CD8-positive, alpha-beta memory T cell (primary cell): ENCODE data around the gene UBE2R2. TPM values are rescaled to one million over a fixed set of nuclear protein-coding genes. Genes with fewer than 3 reads are reported as not detected.
A peak's percentile ranks its signal among the peaks of the same experiment; 100 is the strongest.
"Not testable (repeated sequence)": the region's sequence is repeated elsewhere in the genome, so short reads cannot be mapped to it uniquely, and the experiment has no call there.

Experiments used
- CTCF ChIA-PET: fragments of 350-600 bp; sonication (Branson Sonifier 250); formaldehyde crosslinking; loops from one replicate; lab custom pipeline; 2021; ENCODE audit warnings: antibody characterized with exemption; lab: Charles Lee
- POLR2A ChIA-PET: fragments of 350-600 bp; sonication (Branson Sonifier 250); formaldehyde crosslinking; loops from one replicate; lab custom pipeline; 2021; ENCODE audit warnings: antibody characterized with exemption; lab: Charles Lee
- DNase-seq, 5 donors: peaks; one replicate each; pipeline versions ENCODE4 v3.0.0 to v3.0.0-alpha.2; 2020 to 2022; ENCODE audit warnings: mixed read lengths in 1 of 5
- H3K27ac ChIP-seq: one replicate; pipeline ENCODE4 v1.7.0; 2013; ENCODE audit warnings: low read depth, mild to moderate bottlenecking, low read length, moderate library complexity
- H3K27me3 ChIP-seq: 2 replicates; pipeline ENCODE4 v1.7.0; 2013; ENCODE audit warnings: low read length, mild to moderate bottlenecking; ENCODE audit not compliant: insufficient read depth, poor library complexity, severe bottlenecking
- H3K36me3 ChIP-seq: 2 replicates; pipeline ENCODE4 v1.7.0; 2013; ENCODE audit warnings: mild to moderate bottlenecking, low read length, moderate library complexity; ENCODE audit not compliant: insufficient read depth
- H3K4me1 ChIP-seq: 2 replicates; pipeline ENCODE4 v1.7.0; 2013; ENCODE audit warnings: mild to moderate bottlenecking, low read length, moderate library complexity; ENCODE audit not compliant: insufficient read depth
- H3K4me3 ChIP-seq: 2 replicates; pipeline ENCODE4 v1.7.0; 2013; ENCODE audit warnings: mild to moderate bottlenecking, low read length
- H3K9me3 ChIP-seq: 2 replicates; pipeline ENCODE4 v1.7.0; 2013; ENCODE audit warnings: mild to moderate bottlenecking, low read length
- H3K27ac Mint-ChIP-seq, 8 donors: one replicate each; pipeline ENCODE4 v1.8.0; 2020 to 2021; ENCODE audit warnings: mixed read lengths in 8 of 8, mild to moderate bottlenecking in 6 of 8, inconsistent platforms in 3 of 8, moderate library complexity in 3 of 8
- H3K27me3 Mint-ChIP-seq, 2 donors: one replicate each; pipeline ENCODE4 v1.8.0; 2020 to 2021; ENCODE audit warnings: mixed read lengths in 2 of 2, mild to moderate bottlenecking in 1 of 2, moderate library complexity in 1 of 2
- H3K36me3 Mint-ChIP-seq, 3 donors: one replicate each; pipeline ENCODE4 v1.8.0; 2020 to 2021; ENCODE audit warnings: mixed read lengths in 3 of 3, inconsistent platforms in 1 of 3, mild to moderate bottlenecking in 1 of 3
- H3K4me1 Mint-ChIP-seq, 3 donors: one replicate each; pipeline ENCODE4 v1.8.0; 2020 to 2021; ENCODE audit warnings: mixed read lengths in 3 of 3, inconsistent platforms in 1 of 3, mild to moderate bottlenecking in 1 of 3
- H3K4me3 Mint-ChIP-seq, 7 donors: one replicate each; pipeline ENCODE4 v1.8.0; 2020 to 2021; ENCODE audit warnings: mixed read lengths in 7 of 7, mild to moderate bottlenecking in 6 of 7, moderate library complexity in 4 of 7, inconsistent platforms in 2 of 7
- H3K9me3 Mint-ChIP-seq, 5 donors: one replicate each; pipeline ENCODE4 v1.8.0; 2020 to 2022; ENCODE audit warnings: mixed read lengths in 5 of 5, mild to moderate bottlenecking in 3 of 5, moderate library complexity in 2 of 5, inconsistent platforms in 1 of 5
- polyA plus RNA-seq: library from polyadenylated mRNA; unstranded; fragments of 300-500 nt; fragmentation: Illumina TruSeq; gene quantifications from one replicate; pipeline ENCODE4 v1.2.3, GENCODE V29; 2021
- total RNA-seq, 2 experiments: library from RNA; stranded (reverse); gene quantifications; one replicate each; pipeline ENCODE4 v1.2.3, GENCODE V29; 2021

Gene UBE2R2
- total and polyA plus RNA-seq, 3 experiments from 2014 or later, result 18.0 to 30.3 (median 28.8) TPM

DNA sequence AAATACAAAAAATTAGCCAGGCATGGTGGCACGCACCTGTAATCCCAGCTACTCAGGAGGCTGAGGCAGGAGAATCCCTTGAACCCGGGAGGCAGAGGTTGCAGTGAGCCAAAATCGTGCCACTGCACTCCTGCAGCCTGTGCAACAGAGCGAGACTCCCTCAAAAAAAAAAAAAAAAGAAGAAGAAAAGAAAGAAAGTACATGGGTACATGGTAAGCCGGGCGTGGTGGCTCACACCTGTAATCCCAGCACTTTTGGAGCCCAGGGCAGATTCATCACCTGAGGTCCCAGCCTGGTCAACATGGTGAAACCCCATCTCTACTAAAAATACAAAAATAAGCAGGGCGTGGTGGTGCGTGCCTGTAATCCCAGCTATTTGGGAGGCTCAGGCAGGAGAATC, 46.1 kb downstream of the UBE2R2 start:
- Mint-ChIP-seq H3K4me1 (peaks cover 29 to 52% (median 49%) of the 10 kb centered on the region in 3 donors), H3K36me3 (peaks cover 0 to 14% (median 4%) of the 10 kb centered on the region in 3 donors)
- H3K4me3 ChIP-seq, H3K36me3 ChIP-seq, H3K9me3 ChIP-seq, H3K27me3 ChIP-seq, H3K4me1 ChIP-seq, H3K4me3 Mint-ChIP-seq, DNase-seq, H3K27ac Mint-ChIP-seq, POLR2A ChIA-PET, H3K9me3 Mint-ChIP-seq, H3K27me3 Mint-ChIP-seq, H3K27ac ChIP-seq, CTCF ChIA-PET: not testable (repeated sequence)

DNA sequence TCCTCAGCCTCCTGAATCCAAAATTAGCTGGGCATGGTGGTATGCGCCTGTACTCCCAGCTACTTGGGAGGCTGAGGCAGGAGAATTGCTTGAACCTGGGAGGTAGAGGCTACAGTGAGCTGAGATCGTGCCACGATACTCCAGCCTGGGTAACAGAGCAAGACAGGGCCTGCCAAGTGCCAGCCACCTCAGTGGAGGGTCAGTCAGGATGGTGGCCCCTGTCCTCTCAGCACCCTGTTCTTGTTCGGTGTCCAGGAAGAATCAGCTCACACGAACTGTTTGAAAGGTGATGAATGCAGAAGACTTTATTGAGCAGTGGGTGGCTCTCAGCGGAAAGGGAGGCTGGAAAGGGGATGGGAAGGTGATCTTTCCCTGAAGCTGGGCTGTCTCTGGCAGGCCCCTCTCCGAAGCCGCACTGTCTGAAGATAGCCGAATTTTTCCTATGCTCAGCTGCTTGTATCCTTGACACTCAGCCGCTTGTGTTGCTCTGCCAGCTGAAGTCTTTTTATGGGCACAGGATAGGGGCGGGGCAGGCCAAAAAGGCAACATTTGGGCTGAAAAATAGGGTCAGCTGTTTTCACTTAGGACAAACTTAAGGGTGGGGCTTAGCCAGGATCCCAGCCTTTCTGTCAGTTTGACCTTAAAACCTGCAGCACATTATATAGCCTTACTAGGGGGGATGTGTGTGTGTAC, 50.9 kb downstream of the UBE2R2 start:
- no peak overlapping the region for H3K4me3 Mint-ChIP-seq
- POLR2A ChIA-PET, result no interaction called here

DNA sequence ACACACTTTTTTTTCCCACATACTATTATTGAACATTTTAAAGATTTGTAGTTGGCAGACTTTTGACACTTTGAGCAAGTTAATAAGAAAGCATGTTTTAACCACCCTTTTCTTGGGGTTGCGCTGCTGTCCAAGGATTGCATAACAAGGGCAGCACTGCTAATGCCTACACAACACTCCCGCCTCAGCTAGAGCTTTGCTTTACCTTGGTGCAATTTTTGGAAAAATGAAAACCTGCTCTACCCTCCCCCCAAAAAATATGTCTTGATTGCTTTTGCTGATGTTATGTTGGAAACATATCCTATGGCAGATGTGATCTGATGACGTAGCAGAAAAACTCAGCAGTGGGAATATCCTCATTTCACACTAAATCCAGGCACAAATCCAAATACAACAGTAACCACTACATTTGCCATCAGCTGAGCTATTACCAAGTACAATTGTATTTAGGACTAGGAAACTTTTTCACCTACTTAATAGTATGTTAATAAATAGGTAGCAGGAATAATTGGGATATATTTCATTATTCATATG, 51.5 kb downstream of the UBE2R2 start:
- DNase-seq, result no peak
- no peaks in the 10 kb centered on the region for H3K27me3 Mint-ChIP-seq
- H3K9me3 Mint-ChIP-seq, result no peaks in the 10 kb centered on the region
- ChIA-PET CTCF (no interaction called here), POLR2A (no interaction called here)
- no peak overlapping the region for H3K4me3 Mint-ChIP-seq
- H3K36me3 Mint-ChIP-seq, result peaks cover 0 to 13% (median 2%) of the 10 kb centered on the region in 3 donors
- H3K27me3 ChIP-seq, result no peaks in the 10 kb centered on the region
- H3K9me3 ChIP-seq, result no peaks in the 10 kb centered on the region
- no peak overlapping the region for H3K27ac ChIP-seq
- peaks cover 28 to 45% (median 36%) of the 10 kb centered on the region in 3 donors for H3K4me1 Mint-ChIP-seq
- H3K4me3 ChIP-seq, result no peak overlapping the region
- H3K27ac Mint-ChIP-seq, result peak overlapping the region in 1 of 8 donors; percentile 12
- H3K36me3 ChIP-seq, result no peaks in the 10 kb centered on the region
- H3K4me1 ChIP-seq, result peaks cover 8% of the 10 kb centered on the region

More for the DNA sequence above, 50.9 kb downstream of the UBE2R2 start:
- Mint-ChIP-seq H3K27me3 (no peaks in the 10 kb centered on the region), H3K36me3 (peaks cover 0 to 14% (median 2%) of the 10 kb centered on the region in 3 donors), H3K4me1 (peaks cover 28 to 45% (median 36%) of the 10 kb centered on the region in 3 donors), H3K27ac (peak overlapping the region in 2 of 8 donors; percentile 12 to 90), H3K9me3 (no peaks in the 10 kb centered on the region)
- Histone ChIP-seq H3K4me3 (no peak overlapping the region), H3K27me3 (no peaks in the 10 kb centered on the region), H3K27ac (no peak overlapping the region), H3K4me1 (peaks cover 8% of the 10 kb centered on the region), H3K9me3 (no peaks in the 10 kb centered on the region), H3K36me3 (no peaks in the 10 kb centered on the region)
- no peak for DNase-seq
- CTCF ChIA-PET, result no interaction called here

DNA sequence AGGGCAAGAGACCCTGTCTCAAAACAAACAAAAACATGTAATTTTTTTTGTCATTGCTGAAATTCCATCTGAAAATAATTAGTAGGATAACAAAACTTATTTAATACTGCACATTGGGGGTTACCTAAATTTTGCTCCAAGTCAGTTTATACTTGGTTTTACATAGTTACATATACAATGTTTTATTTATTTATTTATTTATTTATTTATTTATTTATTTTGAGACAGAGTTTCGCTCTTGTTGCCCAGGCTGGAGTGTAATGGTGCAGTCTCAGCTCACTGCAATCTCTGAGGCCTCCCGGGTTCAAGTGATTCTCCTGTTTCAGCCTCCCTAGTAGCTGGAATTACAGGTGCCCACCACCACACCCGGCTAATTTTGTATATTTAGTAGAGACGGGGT, 52.3 kb downstream of the UBE2R2 start:
- H3K9me3 ChIP-seq, H3K4me3 Mint-ChIP-seq, H3K4me3 ChIP-seq, H3K27me3 Mint-ChIP-seq, H3K27ac Mint-ChIP-seq, H3K27ac ChIP-seq, H3K9me3 Mint-ChIP-seq, DNase-seq, H3K36me3 ChIP-seq, H3K4me1 ChIP-seq, CTCF ChIA-PET, H3K36me3 Mint-ChIP-seq, H3K27me3 ChIP-seq, POLR2A ChIA-PET: not testable (repeated sequence)
- peaks cover 28 to 45% (median 36%) of the 10 kb centered on the region in 3 donors for H3K4me1 Mint-ChIP-seq

DNA sequence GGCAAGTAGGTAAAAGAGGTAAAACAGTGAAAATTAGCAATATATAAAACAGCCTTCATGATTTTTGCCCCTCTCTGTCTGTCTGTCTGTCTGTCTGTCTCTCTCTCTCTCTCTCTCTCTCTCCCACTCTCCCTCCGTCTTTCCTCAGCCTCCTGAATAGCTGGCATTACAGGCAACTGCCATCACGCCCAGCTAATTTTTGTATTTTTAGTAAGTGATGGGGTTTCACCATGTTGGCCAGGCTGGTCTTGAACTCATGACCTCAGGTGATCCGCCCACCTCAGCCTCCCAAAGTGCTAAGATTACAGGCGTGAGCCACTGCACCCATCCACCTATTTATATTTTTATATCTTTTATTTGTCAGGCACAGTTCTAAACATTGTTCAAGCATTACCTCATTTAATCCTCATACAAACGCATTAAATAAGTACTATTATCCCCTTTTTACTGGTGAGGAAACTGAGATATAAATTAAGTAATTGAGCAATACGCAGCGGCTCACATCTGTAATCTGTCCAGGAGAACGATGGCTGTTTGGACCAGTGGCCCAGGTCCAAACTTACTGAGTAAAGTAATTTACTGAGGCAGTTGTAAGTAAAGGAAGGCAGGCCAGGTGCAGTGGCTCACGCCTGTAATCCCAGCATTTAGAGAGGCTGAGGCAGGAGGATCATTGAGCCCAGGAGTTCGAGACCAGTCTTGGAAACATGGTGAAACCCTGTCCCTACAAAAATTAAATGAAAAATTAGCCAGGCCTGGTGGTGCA, 60.9 kb downstream of the UBE2R2 start:
- H3K4me3 Mint-ChIP-seq, result no peak overlapping the region
- H3K9me3 ChIP-seq, result no peaks in the 10 kb centered on the region
- H3K4me1 Mint-ChIP-seq, result peaks cover 29 to 52% (median 45%) of the 10 kb centered on the region in 3 donors
- H3K9me3 Mint-ChIP-seq, result no peaks in the 10 kb centered on the region
- ChIA-PET POLR2A (no interaction called here), CTCF (no interaction called here)
- no peaks in the 10 kb centered on the region for H3K27me3 Mint-ChIP-seq
- no peak overlapping the region for H3K4me3 ChIP-seq
- no peaks in the 10 kb centered on the region for H3K27me3 ChIP-seq
- DNase-seq, result no peak
- H3K27ac ChIP-seq, result no peak overlapping the region
- no peaks in the 10 kb centered on the region for H3K4me1 ChIP-seq
- H3K27ac Mint-ChIP-seq, result peak overlapping the region in 3 of 8 donors; percentile 16 to 73 (median 54)
- H3K36me3 Mint-ChIP-seq, result no peaks in the 10 kb centered on the region
- H3K36me3 ChIP-seq, result no peaks in the 10 kb centered on the region

DNA sequence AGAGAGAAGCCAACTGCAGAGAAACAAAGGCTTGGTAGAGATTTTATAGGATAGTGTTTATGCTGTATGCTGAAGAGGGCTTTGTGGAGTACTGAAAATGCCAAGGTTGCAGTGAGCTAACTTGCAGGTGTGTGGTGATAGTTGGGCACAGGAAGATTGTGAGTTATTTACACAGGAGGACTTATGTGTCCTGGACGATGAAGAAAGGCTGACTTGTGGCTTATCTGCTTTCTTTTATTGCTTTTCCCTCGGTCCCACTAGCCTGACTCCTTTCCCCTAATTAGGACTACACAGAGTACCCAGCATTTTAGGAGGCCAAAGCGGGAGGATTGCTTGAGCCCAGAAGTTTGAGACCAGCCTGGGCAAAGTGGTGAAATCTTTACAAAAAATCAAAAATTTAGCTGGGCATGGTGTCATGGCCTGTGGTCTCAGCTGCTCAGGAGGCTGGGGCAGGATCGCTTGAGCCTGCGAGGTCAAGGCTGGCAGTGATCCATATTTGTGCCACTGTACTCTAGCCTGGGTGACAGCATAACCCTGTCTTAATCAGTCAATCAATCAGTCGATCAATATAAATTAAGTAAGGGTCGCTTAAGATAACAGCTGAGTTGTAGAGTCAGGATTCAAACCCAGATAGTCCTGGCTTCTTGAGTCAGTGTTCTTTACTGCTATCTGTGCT, 61.9 kb downstream of the UBE2R2 start:
- Histone ChIP-seq H3K4me3 (no peak overlapping the region), H3K9me3 (no peaks in the 10 kb centered on the region), H3K4me1 (no peaks in the 10 kb centered on the region), H3K27ac (no peak overlapping the region), H3K27me3 (no peaks in the 10 kb centered on the region), H3K36me3 (no peaks in the 10 kb centered on the region)
- Mint-ChIP-seq H3K27me3 (no peaks in the 10 kb centered on the region), H3K4me1 (peaks cover 34 to 58% (median 49%) of the 10 kb centered on the region in 3 donors), H3K9me3 (no peaks in the 10 kb centered on the region), H3K27ac (peak overlapping the region in 2 of 8 donors; percentile 14 to 64), H3K36me3 (no peaks in the 10 kb centered on the region), H3K4me3 (no peak overlapping the region)
- no peak for DNase-seq
- POLR2A ChIA-PET, result no interaction called here
- CTCF ChIA-PET, result no interaction called here

DNA sequence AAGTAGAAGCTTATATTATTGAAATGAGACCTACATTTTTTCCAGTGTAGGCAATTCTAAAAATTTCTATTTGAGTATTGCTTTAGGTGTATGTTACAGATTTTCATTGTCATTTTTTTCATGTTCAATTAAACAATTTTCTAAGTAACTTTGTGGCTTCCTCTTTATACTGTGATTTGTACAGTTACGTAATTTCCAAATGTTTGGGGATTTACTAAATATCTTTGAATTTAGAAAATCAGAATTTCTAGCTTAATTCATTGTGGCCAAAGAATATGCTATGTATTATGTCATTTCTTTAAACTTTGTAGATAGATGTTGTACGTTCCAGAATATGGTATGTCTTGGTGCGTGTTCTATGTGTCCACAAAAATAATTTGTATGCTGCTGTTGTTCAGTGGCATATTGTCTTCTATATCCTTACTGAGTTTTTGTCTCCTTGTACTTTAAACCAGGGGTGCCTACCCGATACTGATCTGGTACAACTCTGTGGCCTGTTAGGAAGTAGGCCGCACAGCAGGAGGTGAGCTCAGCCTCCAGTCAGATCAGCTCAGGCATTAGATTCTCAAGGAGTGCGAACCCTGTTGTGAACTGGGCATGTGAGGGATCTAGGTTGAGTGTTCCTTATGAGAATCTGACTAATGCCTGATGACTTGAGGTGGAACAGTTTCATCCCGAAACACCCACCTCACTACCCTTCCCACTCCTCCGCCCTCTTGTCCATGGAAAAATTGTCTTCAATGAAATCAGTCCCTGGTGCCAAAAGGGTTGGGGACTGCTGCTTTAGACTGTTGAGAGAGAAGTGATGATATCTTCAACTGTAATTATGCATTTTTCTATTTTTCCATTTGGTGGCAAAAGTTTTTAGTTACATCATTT, 63.5 kb downstream of the UBE2R2 start:
- CTCF ChIA-PET, result no interaction called here
- Mint-ChIP-seq H3K4me1 (peaks cover 46 to 72% (median 57%) of the 10 kb centered on the region in 3 donors), H3K36me3 (no peaks in the 10 kb centered on the region), H3K4me3 (peak overlapping the region in 1 of 7 donors; percentile 3), H3K27ac (peak overlapping the region in 1 of 8 donors; percentile 49), H3K9me3 (no peaks in the 10 kb centered on the region), H3K27me3 (no peaks in the 10 kb centered on the region)
- POLR2A ChIA-PET, result no interaction called here
- Histone ChIP-seq H3K36me3 (no peaks in the 10 kb centered on the region), H3K27ac (no peak overlapping the region), H3K4me1 (no peaks in the 10 kb centered on the region), H3K4me3 (no peak overlapping the region), H3K27me3 (no peaks in the 10 kb centered on the region), H3K9me3 (no peaks in the 10 kb centered on the region)
- no peak for DNase-seq
